ENCODE measurements around the gene RARRES2.

RARRES2 gene

GRCh38 chr7:150329331-150330120 lies 11.9 kb downstream of the RARRES2 start:
- Histone ChIP-seq H3K27me3 (ENCODE audit: insufficient read depth, low read depth) (no peaks in the 10 kb centered on the region), H3K79me2 (ENCODE audit: insufficient read depth, low read depth) (peaks cover 12% of the 10 kb centered on the region; the same call in 1 of the 2 replicates), H3K36me3 (ENCODE audit: insufficient read depth) (no peaks in the 10 kb centered on the region; the same call in 1 of the 2 replicates), H3K9ac (no peak overlapping the region), H3K4me1 (ENCODE audit: low read depth, poor library complexity, severe bottlenecking) (peaks cover 5% of the 10 kb centered on the region), H3K4me3 (IDR thresholded peaks at IDR 0.05; ENCODE audit: insufficient read depth, low read depth, low read length) (no peak overlapping the region), H2AFZ (ENCODE audit: low read depth) (no peak overlapping the region), H4K20me1 (ENCODE audit: insufficient read depth) (no peaks in the 10 kb centered on the region), H3K4me2 (no peak overlapping the region), H3K27ac (no peak overlapping the region)
- TF ChIP-seq CTCF (conservative IDR thresholded peaks at IDR 0.05; ENCODE audit: low read depth, low read length): no peak

- TF ChIP-seq CTCF (conservative IDR thresholded peaks at IDR 0.05; ENCODE audit: low read depth, low read length): no peak
- Histone ChIP-seq H4K20me1 (ENCODE audit: insufficient read depth) (no peaks in the 10 kb centered on the region), H3K4me1 (ENCODE audit: low read depth, poor library complexity, severe bottlenecking) (peaks cover 11% of the 10 kb centered on the region), H2AFZ (ENCODE audit: low read depth) (no peak overlapping the region), H3K4me2 (no peak overlapping the region), H3K79me2 (ENCODE audit: insufficient read depth, low read depth) (peaks cover 34% of the 10 kb centered on the region), H3K36me3 (ENCODE audit: insufficient read depth) (no peaks in the 10 kb centered on the region; the same call in 1 of the 2 replicates), H3K27me3 (ENCODE audit: insufficient read depth, low read depth) (no peaks in the 10 kb centered on the region), H3K27ac (no peak overlapping the region), H3K9ac (no peak overlapping the region), H3K4me3 (IDR thresholded peaks at IDR 0.05; ENCODE audit: insufficient read depth, low read depth, low read length) (no peak overlapping the region)
Observed at GRCh38 chr7:150327308-150327707, 14.1 kb downstream of the RARRES2 start.

- H3K27me3 ChIP-seq (ENCODE audit: insufficient read depth, low read depth): no peaks in the 10 kb centered on the region
- no peak overlapping the region for H2AFZ ChIP-seq (ENCODE audit: low read depth)
- H3K79me2 ChIP-seq (ENCODE audit: insufficient read depth, low read depth): peaks cover 40% of the 10 kb centered on the region
- H3K4me3 ChIP-seq (IDR thresholded peaks at IDR 0.05; ENCODE audit: insufficient read depth, low read depth, low read length): no peak overlapping the region
- no peak overlapping the region for H3K9ac ChIP-seq
- no peak overlapping the region for H3K4me2 ChIP-seq
- no peak overlapping the region for H3K27ac ChIP-seq
- peaks cover 16% of the 10 kb centered on the region for H3K4me1 ChIP-seq (ENCODE audit: low read depth, poor library complexity, severe bottlenecking)
- no peaks in the 10 kb centered on the region; the same call in 1 of the 2 replicates for H3K36me3 ChIP-seq (ENCODE audit: insufficient read depth)
- no peak for TF ChIP-seq CTCF (conservative IDR thresholded peaks at IDR 0.05; ENCODE audit: low read depth, low read length)
- H4K20me1 ChIP-seq (ENCODE audit: insufficient read depth): no peaks in the 10 kb centered on the region
Observed at GRCh38 chr7:150326657-150327268, 14.7 kb downstream of the RARRES2 start.

- Histone ChIP-seq H2AFZ (ENCODE audit: low read depth) (no peak overlapping the region), H3K4me2 (no peak overlapping the region), H3K9ac (no peak overlapping the region), H3K4me3 (IDR thresholded peaks at IDR 0.05; ENCODE audit: insufficient read depth, low read depth, low read length) (no peak overlapping the region), H3K79me2 (ENCODE audit: insufficient read depth, low read depth) (peaks cover 45% of the 10 kb centered on the region), H3K27ac (no peak overlapping the region), H4K20me1 (ENCODE audit: insufficient read depth) (no peaks in the 10 kb centered on the region), H3K36me3 (ENCODE audit: insufficient read depth) (no peaks in the 10 kb centered on the region; the same call in 1 of the 2 replicates), H3K4me1 (ENCODE audit: low read depth, poor library complexity, severe bottlenecking) (peaks cover 25% of the 10 kb centered on the region), H3K27me3 (ENCODE audit: insufficient read depth, low read depth) (no peaks in the 10 kb centered on the region)
- TF ChIP-seq CTCF (conservative IDR thresholded peaks at IDR 0.05; ENCODE audit: low read depth, low read length): no peak
Observed at GRCh38 chr7:150325901-150326300, 15.5 kb downstream of the RARRES2 start.

Measured in KMS-11 (cell line).